ENCODE results near the gene POLR2B.
"Not testable (repeated sequence)": the region's sequence is repeated elsewhere in the genome, so short reads cannot be mapped to it uniquely, and the experiment has no call there.

POLR2B gene

DNA sequence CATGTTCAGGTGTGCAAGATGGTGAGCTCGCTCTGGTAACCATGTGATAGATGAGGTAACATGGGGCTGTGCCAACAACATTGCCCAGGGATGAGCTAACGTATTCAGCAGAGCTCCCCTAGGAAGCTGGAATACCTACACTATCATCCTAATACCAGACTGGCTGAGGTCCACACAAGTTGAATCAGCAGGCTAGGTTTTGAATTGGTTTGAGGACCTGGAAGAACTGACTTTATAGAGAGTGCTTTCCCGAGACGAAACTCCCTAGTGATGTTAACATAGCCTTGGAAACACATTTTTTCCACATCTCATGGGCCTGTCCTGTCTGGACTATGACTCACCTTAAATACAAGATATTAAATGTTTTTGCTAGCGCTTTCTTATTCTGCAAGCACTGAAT, 74.8 kb downstream of the POLR2B start:
- DNase-seq (ENCODE audit: low spot score), result no peak

DNA sequence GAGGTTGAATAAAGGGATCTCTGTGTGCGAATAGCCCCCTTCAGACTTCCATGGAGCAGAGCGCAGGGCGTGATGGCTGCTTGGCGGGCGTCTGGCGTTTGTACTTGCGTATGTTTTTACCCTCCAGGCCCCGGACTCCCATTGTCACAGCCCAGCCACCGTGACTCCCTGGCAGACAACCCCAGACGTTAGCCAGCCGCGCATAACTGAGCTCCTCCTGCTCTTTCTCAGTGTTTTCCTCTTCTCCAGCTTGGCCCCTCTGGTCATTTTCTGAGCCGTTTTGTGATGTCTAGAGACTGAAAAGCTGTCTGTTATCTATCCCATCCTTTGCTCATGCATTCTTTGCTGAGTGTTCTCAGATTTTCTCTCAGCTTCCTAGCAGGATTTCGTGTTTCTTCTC, 77.2 kb downstream of the POLR2B start:
- no peak for DNase-seq (ENCODE audit: low spot score)

- no peak for DNase-seq (ENCODE audit: low spot score)
Measured at GRCh38 chr4:57059890-57060716, 81.4 kb downstream of the POLR2B start.

DNA sequence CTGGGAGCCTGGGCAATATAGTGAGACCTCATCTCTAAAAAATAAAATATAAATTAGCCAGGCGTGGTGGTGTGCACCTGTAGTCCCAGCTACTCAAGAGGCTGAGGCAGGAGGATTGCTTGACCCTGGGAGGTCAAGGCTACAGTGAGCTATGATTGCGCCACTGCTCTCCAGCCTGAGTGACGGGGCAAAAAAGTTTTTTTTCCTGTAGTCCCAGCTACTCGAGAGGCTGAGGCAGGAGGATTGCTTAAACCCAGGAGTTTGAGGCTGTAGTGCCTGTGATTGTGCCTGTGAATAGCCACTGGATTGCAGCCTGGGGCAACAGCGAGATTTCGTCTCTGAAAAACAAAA, 82.0 kb downstream of the POLR2B start:
- DNase-seq (ENCODE audit: low spot score), result not testable (repeated sequence)

GRCh38 chr4:57061395-57061794, 82.7 kb downstream of the POLR2B start:
- DNase-seq (ENCODE audit: low spot score), result peak; percentile 72

DNA sequence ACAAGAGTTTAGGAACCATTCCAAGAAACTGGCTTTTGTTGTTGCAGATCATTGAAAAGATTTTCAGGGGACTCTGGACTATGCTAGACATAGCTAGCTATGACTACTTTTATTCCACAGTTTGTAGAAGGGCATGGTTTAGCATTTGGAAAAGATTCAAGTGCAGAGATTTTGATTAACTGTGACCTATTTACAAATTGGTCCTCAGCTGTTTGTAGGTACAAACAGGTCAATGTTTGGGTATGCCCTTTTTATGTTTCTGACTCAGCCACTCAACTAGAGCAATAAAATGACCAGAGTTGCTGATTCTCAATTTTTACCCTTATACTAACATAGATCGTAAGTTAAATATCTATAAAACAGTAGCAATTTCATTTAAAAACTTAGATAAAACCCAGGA, 84.8 kb downstream of the POLR2B start:
- no peak for DNase-seq (ENCODE audit: low spot score)

DNA sequence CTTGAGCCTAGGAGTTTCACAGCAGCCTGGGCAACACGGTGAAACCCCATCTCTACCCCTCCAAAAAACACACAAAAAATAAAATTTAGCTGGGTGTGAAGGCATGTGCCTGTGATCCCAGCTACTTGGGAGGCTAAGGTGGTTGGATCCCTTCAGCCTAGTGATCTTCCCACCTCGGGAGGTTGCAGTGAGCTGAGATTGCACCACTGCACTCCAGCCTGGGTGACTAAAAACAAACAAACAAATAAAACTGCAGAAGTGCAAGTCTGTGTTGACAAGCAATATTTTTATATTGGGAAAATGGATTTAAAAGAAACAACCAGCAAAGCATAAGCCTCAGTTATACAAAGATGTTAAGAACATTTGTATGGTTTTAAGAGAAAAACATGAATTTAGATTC, 85.4 kb downstream of the POLR2B start:
- no peak for DNase-seq (ENCODE audit: low spot score)

- DNase-seq (ENCODE audit: low spot score), result peak; percentile 74
Measured at GRCh38 chr4:57064811-57065711, 86.4 kb downstream of the POLR2B start.

- DNase-seq (ENCODE audit: low spot score), result no peak
Measured at GRCh38 chr4:57065730-57066482, 87.2 kb downstream of the POLR2B start.

DNA sequence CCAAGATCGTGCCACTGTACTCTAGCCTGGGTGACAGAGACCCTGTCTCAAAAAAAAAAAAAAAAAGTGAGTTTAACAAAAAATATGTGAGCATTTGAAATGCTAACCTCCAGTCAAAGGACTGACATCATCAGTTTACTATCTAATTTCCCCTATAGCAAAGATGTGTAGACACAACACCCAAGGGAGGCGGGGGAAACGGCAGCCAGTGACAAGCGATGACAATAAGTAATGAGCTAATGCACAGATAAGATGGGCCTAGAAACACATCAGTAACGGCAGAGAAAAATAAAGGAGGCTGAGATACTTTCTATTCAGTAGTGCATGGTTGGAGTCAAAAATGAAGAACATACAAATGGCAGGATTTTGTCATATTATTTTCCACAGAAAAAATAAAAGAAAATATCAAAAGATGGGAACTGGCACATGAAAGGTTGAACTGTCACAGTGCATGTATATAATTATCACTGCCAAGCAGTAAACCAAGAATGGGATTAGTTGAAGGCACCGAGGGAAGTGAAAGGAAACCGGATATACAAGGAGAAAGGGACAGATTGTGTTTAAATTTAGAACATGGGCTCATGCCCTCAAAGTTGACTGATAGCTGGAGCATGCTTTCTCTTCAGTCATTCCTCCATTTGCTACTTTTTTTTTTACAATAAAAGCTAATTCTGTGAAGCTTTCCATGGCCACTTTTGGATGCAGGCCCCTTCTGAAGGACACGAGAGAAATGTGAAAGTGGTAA, 89.7 kb downstream of the POLR2B start:
- no peak for DNase-seq (ENCODE audit: low spot score)

GRCh38 chr4:57070461-57070860, 91.8 kb downstream of the POLR2B start:
- DNase-seq (ENCODE audit: low spot score), result no peak

- peak; percentile 52 for DNase-seq (ENCODE audit: low spot score)
Measured at GRCh38 chr4:57071326-57071725, 92.6 kb downstream of the POLR2B start.

GRCh38 chr4:57073559-57073958, 94.9 kb downstream of the POLR2B start:
- DNase-seq (ENCODE audit: low spot score), result no peak

GRCh38 chr4:57074744-57075143, 96.0 kb downstream of the POLR2B start:
- peak; percentile 64 for DNase-seq (ENCODE audit: low spot score)

GRCh38 chr4:57075367-57075766, 96.7 kb downstream of the POLR2B start:
- DNase-seq (ENCODE audit: low spot score), result no peak

GRCh38 chr4:57076646-57077045, 98.0 kb downstream of the POLR2B start:
- no peak for DNase-seq (ENCODE audit: low spot score)

- no peak for DNase-seq (ENCODE audit: low spot score)
Measured at GRCh38 chr4:57077550-57078343, 99.1 kb downstream of the POLR2B start.

- DNase-seq (ENCODE audit: low spot score), result no peak
Measured at GRCh38 chr4:57078685-57079521, 100.2 kb downstream of the POLR2B start.

All from GM03348 (cell line).